NCI-H1436 treated with DMSO at 0.1 percent for 48 hours (cell line): ENCODE results near the gene ALG6.

ENCODE experiments used
- DNase-seq: peaks from one replicate; lab custom pipeline; 2025; lab: John Stamatoyannopoulos, UW

Gene ALG6

GRCh38 chr1:63367215-63368103 lies at the start of gene ALG6:
TSS of gene ALG6 (plus strand) at chr1:63367627. CDS start at chr1:63370978, 3,351 bp downstream.
- peak; percentile 41 for DNase-seq

GRCh38 chr1:63317817-63318152 lies 49.6 kb upstream of the ALG6 start:
- no peak for DNase-seq

DNA sequence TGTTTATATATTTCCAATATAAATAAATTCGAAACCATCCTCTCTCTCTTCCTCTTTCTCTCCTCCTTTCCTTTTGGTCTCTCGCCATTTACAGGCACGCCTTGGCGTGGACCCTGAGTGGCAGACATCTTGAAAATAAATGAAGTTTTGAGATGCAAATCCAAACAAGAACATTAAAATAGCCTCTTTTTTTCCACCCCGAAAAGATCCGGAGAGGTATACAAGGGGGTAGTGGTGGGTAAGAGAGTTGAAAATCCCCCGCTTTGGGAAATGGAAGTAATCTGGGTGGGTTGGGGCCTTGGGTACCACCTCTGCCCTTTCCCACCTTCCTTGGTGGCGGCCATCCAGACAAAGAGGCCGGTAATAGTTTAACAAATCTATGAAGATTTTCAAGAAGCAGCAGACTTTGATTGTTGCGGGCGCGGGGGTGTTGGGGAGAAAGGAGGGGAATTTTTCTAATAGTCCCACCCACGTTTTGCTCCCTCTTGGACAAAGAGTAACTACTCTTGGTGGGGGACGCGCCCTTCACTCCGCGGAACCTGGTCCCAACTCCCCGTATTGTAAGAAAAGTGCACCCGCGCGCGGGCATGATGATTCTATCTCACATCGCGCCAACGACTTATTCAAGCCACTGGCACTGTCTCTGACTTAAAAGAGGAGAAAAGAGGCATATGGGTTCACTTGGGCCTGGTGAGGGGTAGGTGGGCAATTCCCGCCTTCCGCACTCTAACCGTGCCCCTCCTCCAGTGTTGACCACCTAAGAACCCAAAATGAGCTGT lies 49.0 kb upstream of the ALG6 start:
- DNase-seq, result no peak

- no peak for DNase-seq
Measured at GRCh38 chr1:63319046-63320021, 48.1 kb upstream of the ALG6 start.

- no peak for DNase-seq
Measured at GRCh38 chr1:63320022-63320721, 47.3 kb upstream of the ALG6 start.

DNA sequence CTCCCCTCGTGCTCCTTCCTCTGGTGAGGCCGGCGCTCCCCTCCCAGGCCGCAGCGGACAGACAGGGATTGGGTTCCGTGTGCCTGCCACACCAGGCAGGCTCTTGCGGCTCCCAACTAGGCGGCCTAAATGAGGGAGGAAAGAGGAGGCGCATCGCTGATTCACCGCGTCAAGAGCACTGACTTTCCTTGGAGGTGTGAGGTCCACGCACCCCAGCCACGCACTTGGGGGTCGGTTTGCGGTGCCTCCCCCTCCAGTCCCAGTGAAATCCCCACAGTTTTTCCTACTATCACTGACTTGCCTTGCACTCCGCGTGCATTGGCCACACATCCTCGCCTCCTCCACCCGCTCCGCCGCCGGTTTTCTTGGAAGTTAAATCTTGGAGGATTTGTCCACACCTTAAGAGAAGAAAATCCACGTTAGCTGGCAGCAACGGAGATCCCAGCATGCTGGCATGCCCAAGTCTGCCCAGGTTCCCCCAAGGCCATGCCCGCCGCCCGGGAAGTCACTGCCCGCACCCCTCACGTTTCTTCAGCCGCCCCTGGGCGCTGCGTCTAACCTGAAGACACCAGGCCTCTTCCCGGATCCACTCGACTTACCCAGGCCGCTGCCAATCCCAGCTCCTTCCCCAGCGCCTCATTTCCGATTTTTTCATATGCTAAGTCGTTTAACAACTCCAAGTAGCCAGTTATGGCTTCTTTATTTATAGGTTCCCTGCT lies 46.2 kb upstream of the ALG6 start:
- DNase-seq, result no peak

GRCh38 chr1:63321785-63322113 lies 45.7 kb upstream of the ALG6 start:
- no peak for DNase-seq

GRCh38 chr1:63322114-63322943 lies 45.1 kb upstream of the ALG6 start, which contains the start of gene FOXD3:
TSS of gene FOXD3 (plus strand) at chr1:63322567. CDS start at chr1:63323059, 492 bp downstream.
- DNase-seq, result no peak

DNA sequence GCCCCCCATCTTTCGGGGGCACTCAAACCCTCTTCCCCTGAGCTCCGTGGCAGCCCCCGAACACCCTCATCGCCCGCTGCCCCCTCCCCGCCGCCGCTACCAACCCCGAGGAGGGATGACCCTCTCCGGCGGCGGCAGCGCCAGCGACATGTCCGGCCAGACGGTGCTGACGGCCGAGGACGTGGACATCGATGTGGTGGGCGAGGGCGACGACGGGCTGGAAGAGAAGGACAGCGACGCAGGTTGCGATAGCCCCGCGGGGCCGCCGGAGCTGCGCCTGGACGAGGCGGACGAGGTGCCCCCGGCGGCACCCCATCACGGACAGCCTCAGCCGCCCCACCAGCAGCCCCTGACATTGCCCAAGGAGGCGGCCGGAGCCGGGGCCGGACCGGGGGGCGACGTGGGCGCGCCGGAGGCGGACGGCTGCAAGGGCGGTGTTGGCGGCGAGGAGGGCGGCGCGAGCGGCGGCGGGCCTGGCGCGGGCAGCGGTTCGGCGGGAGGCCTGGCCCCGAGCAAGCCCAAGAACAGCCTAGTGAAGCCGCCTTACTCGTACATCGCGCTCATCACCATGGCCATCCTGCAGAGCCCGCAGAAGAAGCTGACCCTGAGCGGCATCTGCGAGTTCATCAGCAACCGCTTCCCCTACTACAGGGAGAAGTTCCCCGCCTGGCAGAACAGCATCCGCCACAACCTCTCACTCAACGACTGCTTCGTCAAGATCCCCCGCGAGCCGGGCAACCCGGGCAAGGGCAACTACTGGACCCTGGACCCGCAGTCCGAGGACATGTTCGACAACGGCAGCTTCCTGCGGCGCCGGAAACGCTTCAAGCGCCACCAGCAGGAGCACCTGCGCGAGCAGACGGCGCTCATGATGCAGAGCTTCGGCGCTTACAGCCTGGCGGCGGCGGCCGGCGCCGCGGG lies 44.2 kb upstream of the ALG6 start:
- DNase-seq, result no peak

GRCh38 chr1:63323865-63324778 lies 43.3 kb upstream of the ALG6 start:
- DNase-seq, result no peak

GRCh38 chr1:63324779-63325119 lies 42.7 kb upstream of the ALG6 start:
- no peak for DNase-seq

GRCh38 chr1:63325279-63325985 lies 42.0 kb upstream of the ALG6 start:
- no peak for DNase-seq

DNA sequence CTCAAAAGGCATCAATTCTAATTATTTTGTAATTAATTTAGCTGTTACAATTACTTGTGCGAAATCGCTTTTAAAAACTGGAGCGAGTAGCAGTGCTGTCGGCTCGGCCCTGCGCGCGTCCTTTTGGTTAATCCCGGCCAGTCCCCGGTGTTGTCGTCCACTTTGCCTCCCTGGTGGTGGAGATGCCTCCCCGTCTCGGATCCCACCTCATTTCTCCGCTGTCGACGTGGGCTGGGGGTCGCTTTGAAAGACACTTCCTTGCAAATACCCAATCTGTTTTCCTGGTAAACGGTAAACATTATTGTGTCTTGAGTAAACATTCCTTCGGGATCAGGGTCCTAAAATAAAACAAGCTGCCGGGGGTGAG lies 41.3 kb upstream of the ALG6 start:
- DNase-seq, result no peak

- DNase-seq, result no peak
Measured at GRCh38 chr1:63326473-63327380, 40.7 kb upstream of the ALG6 start.

DNA sequence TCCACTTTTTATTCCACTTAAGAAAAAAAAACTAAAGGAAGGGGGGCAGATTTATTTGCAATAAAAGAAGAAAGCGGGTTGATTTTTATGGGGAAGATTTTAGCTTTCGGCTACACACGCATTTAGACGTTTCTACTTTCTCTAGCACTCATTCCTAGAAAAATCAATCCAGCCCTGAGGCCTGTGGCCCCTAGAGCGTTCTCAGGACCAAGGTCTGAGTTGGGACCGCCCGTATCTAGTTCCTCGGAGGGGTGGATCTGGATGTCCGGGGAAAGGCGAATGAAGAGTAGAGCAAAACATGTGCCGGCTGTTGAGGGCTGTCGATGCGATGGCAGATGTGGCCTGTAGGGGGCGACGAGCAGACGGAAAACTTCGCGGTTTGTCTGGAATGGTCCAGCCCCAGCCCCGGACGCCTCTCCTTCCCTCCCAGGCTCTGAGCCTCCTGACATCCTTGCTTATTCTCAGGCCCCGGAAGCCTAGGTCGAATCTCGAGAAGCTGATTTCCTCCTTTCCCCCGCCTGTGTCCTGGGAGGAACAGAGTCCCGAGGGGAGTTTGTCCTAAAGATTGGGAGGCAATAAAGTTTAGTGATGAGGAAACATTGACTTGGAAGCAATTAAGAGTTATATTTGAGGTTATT lies 39.9 kb upstream of the ALG6 start:
- DNase-seq, result no peak

DNA sequence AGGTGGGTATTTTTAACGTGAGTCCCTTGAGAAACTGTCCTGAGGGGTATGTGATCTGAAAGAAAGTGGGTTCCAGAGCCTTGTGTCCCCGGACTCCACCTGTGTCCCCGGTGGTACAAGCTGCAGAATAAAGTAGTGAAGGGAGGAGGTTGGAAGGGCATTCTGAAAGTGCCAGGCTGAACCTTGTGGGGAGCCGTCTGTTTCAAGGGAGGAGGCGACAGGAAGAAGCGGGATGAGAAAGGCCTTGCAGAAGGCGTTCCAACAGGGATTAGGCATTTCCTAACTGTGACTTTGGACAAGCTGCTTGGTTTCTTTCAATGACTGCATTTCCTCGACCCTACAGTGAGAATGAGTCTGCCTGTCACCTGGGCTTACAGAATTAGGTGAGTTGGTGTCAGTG lies 39.3 kb upstream of the ALG6 start:
- no peak for DNase-seq
